ENCODE data around the gene ARHGEF4.

Gene ARHGEF4

DNA sequence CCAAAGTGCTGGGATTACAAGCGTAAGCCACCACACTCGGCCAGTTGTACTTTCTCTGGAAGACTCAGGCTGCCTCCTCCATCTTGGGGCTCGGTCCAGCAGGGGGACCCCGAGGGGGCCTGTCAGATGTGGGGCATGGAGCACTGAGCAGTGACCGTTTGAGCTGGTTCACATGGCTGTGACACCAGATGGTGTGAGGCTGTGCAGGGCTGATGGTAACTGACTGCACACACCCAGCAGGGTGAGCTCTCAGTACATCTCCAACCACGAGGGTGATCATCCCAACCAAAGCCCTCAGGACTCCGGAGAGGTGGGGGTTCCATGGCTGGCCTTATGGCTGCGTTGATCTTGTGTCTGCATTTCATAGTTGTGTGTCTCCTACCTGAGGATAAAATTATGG is 193.1 kb downstream of the ARHGEF4 start:
- in situ Hi-C loops (cut with HindIII; ENCODE audit: low pct_unique_long_range_greater_than_20kb, low sequenced_read_pairs): no loop called here
- no peak for DNase-seq (ENCODE audit: low read depth in 1 of 2, low spot score in 1 of 2)
- no peak for TF ChIP-seq JUND (IDR thresholded peaks at IDR 0.05; ENCODE audit: low read depth)

DNA sequence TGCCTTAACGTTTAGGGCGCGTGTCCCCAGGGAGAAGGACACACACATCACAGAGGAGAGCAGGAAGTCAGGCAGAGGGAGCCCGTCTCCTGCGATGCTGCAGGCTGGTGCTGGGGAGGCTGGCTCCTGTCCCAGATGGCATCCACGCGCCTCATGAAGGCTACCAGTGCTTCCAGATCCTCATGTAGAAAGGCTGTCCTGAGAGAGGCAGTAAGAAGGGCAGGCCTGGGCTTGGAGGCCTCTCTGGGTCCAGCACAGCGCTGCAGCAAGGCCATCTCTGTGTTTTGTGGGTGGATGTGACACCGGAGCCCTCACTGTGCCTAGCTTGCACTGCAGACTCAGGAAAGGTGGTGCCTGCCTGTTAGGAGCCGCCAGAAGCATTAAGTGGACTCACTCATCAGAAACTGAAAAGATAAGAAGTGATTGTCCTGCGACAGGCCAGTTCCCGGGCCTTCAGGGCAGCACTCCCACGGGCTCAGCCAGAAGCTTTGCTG is 193.8 kb downstream of the ARHGEF4 start:
- in situ Hi-C loops (cut with HindIII; ENCODE audit: low pct_unique_long_range_greater_than_20kb, low sequenced_read_pairs): no loop called here
- no peak for TF ChIP-seq JUND (IDR thresholded peaks at IDR 0.05; ENCODE audit: low read depth)
- no peak for DNase-seq (ENCODE audit: low read depth in 1 of 2, low spot score in 1 of 2)

DNA sequence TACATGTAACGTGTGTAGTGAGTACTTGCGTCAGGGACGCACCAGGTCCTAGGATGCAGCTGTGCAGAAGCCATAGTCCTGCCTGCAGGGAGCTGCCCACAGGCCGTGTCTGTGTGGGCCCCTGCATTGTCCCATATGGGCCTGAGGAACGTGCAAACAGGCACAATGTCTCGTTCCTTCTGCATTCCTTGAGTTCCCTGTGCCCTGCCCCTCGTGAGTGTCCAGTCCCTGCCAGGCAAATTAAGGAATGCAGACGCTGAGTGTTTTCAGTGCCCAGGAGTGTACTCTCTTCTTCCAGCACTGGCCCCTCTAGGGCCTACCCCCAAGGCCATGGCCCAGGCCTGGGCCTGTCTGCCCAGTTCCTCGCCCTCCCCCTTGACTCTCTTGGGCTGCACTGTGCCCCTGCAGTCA is 194.7 kb downstream of the ARHGEF4 start:
- in situ Hi-C loops (cut with HindIII; ENCODE audit: low pct_unique_long_range_greater_than_20kb, low sequenced_read_pairs): no loop called here
- TF ChIP-seq JUND (IDR thresholded peaks at IDR 0.05; ENCODE audit: low read depth): no peak
- DNase-seq (ENCODE audit: low read depth in 1 of 2, low spot score in 1 of 2): no peak

DNA sequence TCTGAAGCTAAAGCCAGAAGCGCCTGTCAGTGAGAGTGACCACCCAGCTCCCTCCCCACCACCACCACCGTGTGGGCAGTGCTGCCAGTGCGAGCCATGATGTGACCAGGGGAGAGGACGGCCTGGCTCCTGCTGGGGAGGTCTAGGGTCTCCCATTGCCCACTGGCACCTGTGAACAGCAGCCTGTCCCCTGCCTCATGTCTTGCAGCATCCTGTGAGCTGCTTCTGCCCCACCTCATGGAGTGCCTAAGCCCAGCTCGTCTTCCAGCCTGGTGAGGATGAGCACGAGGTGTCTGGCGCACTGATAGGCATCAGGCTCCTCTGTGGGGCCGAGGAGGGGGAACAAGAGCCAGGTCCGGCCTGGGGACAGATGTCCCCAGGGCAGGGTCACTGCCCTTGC is 195.2 kb downstream of the ARHGEF4 start:
- in situ Hi-C loops (cut with HindIII; ENCODE audit: low pct_unique_long_range_greater_than_20kb, low sequenced_read_pairs): no loop called here
- no peak for DNase-seq (ENCODE audit: low read depth in 1 of 2, low spot score in 1 of 2)
- no peak for TF ChIP-seq JUND (IDR thresholded peaks at IDR 0.05; ENCODE audit: low read depth)

DNA sequence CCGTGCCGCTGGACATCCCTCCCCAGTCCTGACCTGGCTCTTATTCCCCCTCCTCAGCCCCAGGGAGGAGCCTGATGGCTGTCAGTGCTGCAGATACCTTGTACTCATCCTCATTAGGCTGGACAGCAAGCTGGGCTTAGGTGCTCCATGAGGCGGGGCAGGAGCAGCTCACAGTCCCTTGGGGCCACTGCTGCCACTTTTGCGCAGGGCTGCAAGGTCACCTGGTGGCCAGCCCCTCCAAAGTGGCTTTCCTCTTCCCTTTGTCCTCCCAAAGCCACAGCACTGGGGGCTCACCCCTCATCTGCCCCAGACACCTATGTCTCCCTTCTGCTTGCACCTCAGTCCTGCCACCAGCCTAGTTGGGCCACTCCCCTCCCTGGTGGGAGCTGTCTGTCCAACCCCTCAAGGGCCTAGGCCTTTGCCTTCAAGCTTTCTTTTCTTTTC is 195.7 kb downstream of the ARHGEF4 start:
- no peak for TF ChIP-seq JUND (IDR thresholded peaks at IDR 0.05; ENCODE audit: low read depth)
- in situ Hi-C loops (cut with HindIII; ENCODE audit: low pct_unique_long_range_greater_than_20kb, low sequenced_read_pairs): no loop called here
- DNase-seq (ENCODE audit: low read depth in 1 of 2, low spot score in 1 of 2): no peak

DNA sequence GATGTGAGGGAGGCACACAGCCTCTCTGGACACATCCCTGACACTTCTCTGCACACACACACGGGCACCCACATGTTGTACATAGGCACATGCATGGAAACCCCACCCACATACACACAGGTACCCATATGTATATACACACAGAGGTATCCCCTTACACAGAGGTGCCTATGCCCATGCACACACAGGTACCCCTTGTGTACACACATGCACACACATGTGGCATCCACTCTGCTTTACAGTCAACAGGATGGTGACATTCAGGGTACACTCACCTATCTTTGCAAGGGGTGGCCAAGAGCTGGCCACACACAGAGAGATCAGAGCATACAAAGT is 197.0 kb downstream of the ARHGEF4 start:
- TF ChIP-seq JUND (IDR thresholded peaks at IDR 0.05; ENCODE audit: low read depth): no peak
- no peak for DNase-seq (ENCODE audit: low read depth in 1 of 2, low spot score in 1 of 2)
- in situ Hi-C loops (cut with HindIII; ENCODE audit: low pct_unique_long_range_greater_than_20kb, low sequenced_read_pairs): no loop called here

DNA sequence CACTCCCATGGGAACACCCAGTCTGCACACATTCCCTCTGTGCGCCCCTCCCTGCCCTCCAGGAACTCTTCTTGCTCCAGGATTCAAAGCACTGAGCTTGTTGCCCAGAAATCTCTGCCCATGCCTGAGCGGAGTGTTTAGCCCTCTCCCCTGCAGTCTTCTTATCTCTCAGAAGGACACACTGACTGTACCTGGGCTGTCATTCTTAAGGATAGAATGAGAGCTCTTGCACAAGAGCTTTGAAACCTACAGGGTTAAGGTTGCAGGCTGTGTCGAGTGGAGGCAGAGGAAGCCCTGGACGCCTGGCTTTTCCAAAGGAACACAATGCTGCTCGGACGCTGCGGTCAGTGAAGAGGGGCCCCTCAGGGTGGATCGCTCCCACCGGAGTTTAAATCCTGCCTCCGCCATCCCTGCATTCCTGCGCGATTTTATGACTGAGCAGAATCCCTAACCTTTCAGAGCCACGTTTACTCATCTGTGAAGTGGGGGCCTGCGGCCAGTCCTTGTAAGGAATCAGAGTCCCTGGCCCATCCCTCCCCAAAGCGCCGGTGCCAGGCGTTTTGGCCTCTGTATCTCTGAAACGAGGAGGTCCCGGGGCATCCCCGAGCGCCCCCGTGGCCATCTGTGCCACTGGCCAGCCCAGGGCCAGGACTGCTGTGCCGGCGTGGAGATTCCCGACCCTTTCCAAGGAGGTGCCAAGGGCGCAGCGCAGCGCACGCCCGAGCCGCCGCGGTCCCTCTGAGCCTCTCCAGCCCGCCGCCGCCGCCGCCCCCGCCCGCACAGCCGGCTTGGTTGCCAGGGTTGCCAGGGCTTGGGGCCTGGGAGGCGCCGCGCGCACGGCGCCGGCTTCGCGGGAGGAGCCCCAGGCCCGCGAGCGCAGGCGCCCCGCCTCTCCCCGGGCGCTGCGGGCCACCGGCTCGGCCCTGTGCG is 197.7 kb downstream of the ARHGEF4 start:
- in situ Hi-C loops (cut with HindIII; ENCODE audit: low pct_unique_long_range_greater_than_20kb, low sequenced_read_pairs): no loop called here
- no peak for TF ChIP-seq JUND (IDR thresholded peaks at IDR 0.05; ENCODE audit: low read depth)
- DNase-seq (ENCODE audit: low read depth in 1 of 2, low spot score in 1 of 2): peak in 1 of 2 experiments; percentile 28

DNA sequence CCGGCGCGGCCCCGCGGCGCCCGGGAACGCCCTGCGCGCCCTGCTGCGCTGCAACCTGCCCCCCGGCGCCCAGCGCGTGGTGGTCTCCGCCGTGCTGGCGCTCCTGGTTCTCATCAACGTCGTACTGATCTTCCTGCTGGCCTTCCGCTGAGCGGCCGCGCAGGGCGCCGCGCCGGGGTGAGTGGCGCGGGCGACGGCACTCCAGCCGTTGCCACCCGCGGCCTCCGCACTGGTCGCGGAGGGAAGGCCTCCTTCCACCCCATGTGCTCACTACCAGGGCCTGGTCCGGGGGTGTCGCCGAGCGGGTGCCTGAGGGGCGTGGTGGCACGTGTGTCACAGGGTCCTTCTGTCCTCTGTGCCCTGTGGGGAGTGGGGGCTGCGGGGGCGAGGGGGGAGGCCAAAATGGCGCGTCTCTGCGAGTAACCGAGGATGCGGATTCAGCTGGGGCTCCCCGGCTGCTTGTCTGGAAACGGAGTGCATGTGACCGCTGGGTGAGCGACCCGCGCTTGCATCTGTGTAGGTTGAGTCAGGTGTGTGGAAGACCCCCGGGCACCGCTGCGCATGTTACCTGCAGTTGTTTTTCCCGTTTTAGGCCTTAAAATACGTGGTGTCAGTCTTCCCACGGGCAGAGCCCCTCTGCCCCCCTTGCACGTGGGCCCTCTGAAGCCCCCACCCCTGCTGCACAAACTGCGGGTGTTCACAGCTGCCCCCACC is 198.6 kb downstream of the ARHGEF4 start:
- TF ChIP-seq JUND (IDR thresholded peaks at IDR 0.05; ENCODE audit: low read depth): no peak
- in situ Hi-C loops (cut with HindIII; ENCODE audit: low pct_unique_long_range_greater_than_20kb, low sequenced_read_pairs): no loop called here
- no peak for DNase-seq (ENCODE audit: low read depth in 1 of 2, low spot score in 1 of 2)

DNA sequence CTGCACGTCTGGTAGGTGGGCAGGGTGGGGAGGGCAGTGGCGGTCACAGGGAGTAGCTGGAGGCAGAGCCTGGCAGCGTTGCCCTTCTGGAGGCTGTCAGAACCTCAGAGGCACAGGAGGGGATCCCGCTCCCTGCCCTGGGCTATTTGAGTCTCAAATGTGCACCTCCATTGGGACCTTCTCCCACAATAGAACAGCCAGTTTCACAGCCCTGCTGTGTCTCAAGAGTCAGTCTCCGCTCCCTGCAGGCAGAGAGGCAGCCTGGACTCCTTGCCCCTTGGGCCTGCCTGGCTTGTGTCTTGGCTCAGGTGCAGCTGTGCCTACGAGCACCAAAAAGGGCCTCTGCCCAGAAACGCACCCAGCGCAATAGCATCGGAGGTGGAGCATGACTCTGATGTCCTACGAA is 199.1 kb downstream of the ARHGEF4 start:
- in situ Hi-C loops (cut with HindIII; ENCODE audit: low pct_unique_long_range_greater_than_20kb, low sequenced_read_pairs): no loop called here
- DNase-seq (ENCODE audit: low read depth in 1 of 2, low spot score in 1 of 2): no peak
- no peak for TF ChIP-seq JUND (IDR thresholded peaks at IDR 0.05; ENCODE audit: low read depth)

DNA sequence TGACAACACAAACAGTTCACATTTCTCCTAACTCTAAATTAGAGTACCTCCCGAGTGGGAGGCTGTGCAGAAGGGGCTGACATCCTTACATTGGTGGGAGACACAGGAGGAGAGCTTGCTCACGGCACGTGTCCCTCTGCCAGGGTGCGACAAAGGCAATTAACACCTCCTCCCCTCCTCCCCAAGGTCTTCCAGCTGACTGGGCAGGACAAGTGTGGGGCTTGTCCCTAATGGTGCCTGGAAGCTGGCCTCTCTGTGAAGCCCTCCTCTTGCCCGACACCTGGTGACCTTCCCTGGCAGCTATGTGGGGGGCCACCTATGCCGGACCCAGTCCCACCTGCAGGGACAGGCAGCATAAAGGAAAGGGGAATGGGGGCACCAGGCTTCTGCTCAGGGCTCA is 199.6 kb downstream of the ARHGEF4 start:
- no peak for DNase-seq (ENCODE audit: low read depth in 1 of 2, low spot score in 1 of 2)
- TF ChIP-seq JUND (IDR thresholded peaks at IDR 0.05; ENCODE audit: low read depth): no peak
- in situ Hi-C loops (cut with HindIII; ENCODE audit: low pct_unique_long_range_greater_than_20kb, low sequenced_read_pairs): no loop called here

DNA sequence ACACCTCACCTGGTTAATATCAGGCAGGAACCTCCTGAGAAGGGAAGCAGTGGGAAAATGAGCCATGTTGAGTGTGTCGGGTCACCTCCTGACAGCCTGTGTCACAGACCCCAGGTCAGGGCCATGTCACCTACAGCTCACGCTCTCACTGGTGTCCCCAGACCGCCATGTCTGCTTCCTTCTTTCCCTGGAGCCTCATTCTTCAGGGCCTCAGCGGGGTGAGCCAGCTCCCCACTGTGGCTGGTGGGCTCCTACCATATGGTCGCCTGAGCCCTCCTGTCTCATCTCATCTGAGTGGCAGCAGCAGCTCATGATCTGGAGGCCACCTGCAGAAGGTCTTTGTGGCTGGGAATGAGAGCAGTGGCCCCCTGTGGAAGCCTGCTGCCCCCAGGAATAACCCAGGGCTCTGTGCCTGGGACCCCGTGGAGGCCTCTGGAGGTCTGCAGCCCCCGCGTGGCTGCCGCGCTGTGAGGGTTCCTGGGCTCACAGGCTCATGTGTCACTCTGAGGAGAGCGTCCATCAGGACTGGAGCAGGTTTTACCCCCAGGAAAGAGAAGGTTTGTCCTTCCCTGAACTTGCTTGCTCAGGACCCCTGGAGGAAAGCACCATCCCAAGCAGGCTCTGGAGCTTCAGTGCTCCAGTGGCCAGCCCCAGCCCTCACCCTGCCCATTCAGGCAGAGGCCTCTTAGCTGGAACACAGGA is 200.1 kb downstream of the ARHGEF4 start:
- TF ChIP-seq JUND (IDR thresholded peaks at IDR 0.05; ENCODE audit: low read depth): no peak
- in situ Hi-C loops (cut with HindIII; ENCODE audit: low pct_unique_long_range_greater_than_20kb, low sequenced_read_pairs): no loop called here
- no peak for DNase-seq (ENCODE audit: low read depth in 1 of 2, low spot score in 1 of 2)

DNA sequence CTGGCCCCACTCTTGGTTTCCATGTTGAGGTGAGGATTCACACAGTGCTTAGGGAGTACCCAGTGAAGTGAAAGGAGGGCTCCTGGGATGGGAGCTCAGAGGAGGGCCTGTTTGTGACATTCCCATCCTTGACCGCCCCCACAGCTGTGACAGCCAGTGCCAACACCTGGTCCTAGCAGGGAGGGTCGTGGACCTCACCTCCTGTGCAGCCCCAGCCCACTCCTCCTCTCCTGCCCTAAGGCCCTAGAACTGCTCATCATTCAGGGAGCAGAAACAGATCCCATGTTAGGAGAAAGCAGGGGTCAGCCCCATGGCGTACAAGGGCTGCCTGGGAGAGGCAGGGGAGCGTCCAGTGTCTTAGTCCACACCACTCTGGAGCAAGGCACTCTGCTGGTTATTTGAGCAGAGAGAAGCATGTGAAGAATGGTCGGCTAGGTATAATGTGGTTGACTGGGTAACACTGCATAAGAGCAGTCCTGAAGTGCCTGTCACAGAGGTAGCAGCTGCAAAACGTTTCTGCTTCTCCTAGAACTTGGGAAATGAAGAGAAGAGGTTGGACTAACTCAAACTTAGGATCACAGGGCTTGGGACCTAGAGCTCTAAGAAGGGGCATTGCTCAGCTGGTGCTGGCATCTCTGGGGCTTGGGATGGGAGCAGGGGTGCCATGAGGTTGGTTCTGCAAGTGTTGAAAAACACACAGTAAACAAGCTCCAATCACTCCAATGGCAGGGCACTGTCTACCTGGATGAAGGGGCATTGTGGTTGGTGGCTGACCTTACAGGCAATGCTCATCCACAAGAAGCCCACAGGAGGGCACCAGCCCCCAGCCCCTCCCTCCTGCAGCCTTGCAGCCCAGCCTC is 200.9 kb downstream of the ARHGEF4 start:
- no peak for TF ChIP-seq JUND (IDR thresholded peaks at IDR 0.05; ENCODE audit: low read depth)
- in situ Hi-C loops (cut with HindIII; ENCODE audit: low pct_unique_long_range_greater_than_20kb, low sequenced_read_pairs): no loop called here

More for the DNA sequence above, 200.9 kb downstream of the ARHGEF4 start:
- no peak for DNase-seq (ENCODE audit: low read depth in 1 of 2, low spot score in 1 of 2)

All from T47D (cell line).